BLaER1 (cell line): ENCODE results near the gene VARS2.

ENCODE experiments used
- H3K27ac ChIP-seq: shearing (Covaris generic); formaldehyde crosslinking; 2 replicates; pipeline ENCODE4 v1.8.1; 2022
- H3K27me3 ChIP-seq: shearing (Covaris generic); formaldehyde crosslinking; 2 replicates; pipeline ENCODE4 v1.8.1; 2022
- H3K36me3 ChIP-seq: shearing (Covaris generic); formaldehyde crosslinking; 2 replicates; pipeline ENCODE4 v1.8.1; 2022
- H3K4me1 ChIP-seq: shearing (Covaris generic); formaldehyde crosslinking; 2 replicates; pipeline ENCODE4 v1.8.1; 2022
- H3K4me2 ChIP-seq: shearing (Covaris generic); formaldehyde crosslinking; 2 replicates; pipeline ENCODE4 v1.8.1; 2022
- H3K4me3 ChIP-seq: shearing (Covaris generic); formaldehyde crosslinking; 2 replicates; pipeline ENCODE4 v1.8.1; 2022
- H3K9ac ChIP-seq: shearing (Covaris generic); formaldehyde crosslinking; 2 replicates; pipeline ENCODE4 v1.8.1; 2022
- H3K9me3 ChIP-seq: shearing (Covaris generic); formaldehyde crosslinking; 2 replicates; pipeline ENCODE4 v1.8.1; 2022
- H4K20me1 ChIP-seq: shearing (Covaris generic); formaldehyde crosslinking; 2 replicates; pipeline ENCODE4 v1.8.1; 2022
- Cebpa-rat ChIP-seq: shearing (Covaris generic); IDR thresholded peaks from 2 replicates; pipeline ENCODE4 v1.8.1; 2022

The VARS2 gene

GRCh38 chr6:30884521-30885480 lies 29.2 kb upstream of the VARS2 start:
- Histone ChIP-seq H3K36me3 (peaks cover 14% of the 10 kb centered on the region), H4K20me1 (peaks cover 47% of the 10 kb centered on the region), H3K9ac (peak overlapping the region; percentile 81), H3K27ac (peak overlapping the region; percentile 85), H3K4me2 (peak overlapping the region; percentile 96), H3K9me3 (no peaks in the 10 kb centered on the region), H3K4me3 (peak overlapping the region; percentile 73), H3K27me3 (no peaks in the 10 kb centered on the region), H3K4me1 (peaks cover 90% of the 10 kb centered on the region)
- TF ChIP-seq Cebpa-rat, result no peak

GRCh38 chr6:30885481-30885998 lies 28.5 kb upstream of the VARS2 start:
- H3K4me2 ChIP-seq, result peak overlapping the region; percentile 96

GRCh38 chr6:30885999-30886896 lies 27.8 kb upstream of the VARS2 start:
- Histone ChIP-seq H3K4me2 (peak overlapping the region; percentile 96), H3K4me3 (peak overlapping the region; percentile 73), H3K27me3 (no peaks in the 10 kb centered on the region)

More at GRCh38 chr6:30885481-30885998, 28.5 kb upstream of the VARS2 start:
- Histone ChIP-seq H3K27ac (peak overlapping the region; percentile 54), H3K36me3 (peaks cover 21% of the 10 kb centered on the region), H4K20me1 (peaks cover 47% of the 10 kb centered on the region), H3K27me3 (no peaks in the 10 kb centered on the region), H3K9ac (peak overlapping the region; percentile 81), H3K9me3 (no peaks in the 10 kb centered on the region), H3K4me3 (peak overlapping the region; percentile 73), H3K4me1 (peaks cover 90% of the 10 kb centered on the region)
- no peak for TF ChIP-seq Cebpa-rat

DNA sequence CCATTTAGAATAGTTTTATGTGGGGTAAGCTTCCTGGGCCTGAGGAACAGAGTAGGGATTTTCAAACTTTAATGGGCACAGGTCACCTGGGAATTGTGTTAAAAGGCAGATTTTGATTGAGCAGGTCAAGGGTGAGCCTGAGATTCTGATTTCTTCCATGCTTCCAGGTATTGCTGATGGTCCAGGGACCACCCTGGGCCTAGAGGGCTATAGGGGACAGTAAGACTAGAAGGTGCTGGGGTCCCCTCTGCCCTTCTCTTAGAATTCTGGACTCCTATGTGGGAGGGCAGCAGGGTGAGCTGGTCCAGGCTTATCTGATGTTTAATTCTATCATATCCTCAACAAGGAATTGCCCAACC lies 27.2 kb upstream of the VARS2 start:
- Histone ChIP-seq H3K27ac (no peak overlapping the region), H3K9me3 (no peaks in the 10 kb centered on the region), H3K4me1 (peaks cover 78% of the 10 kb centered on the region), H4K20me1 (peaks cover 47% of the 10 kb centered on the region), H3K4me3 (peak overlapping the region; percentile 73; the same call in 1 of the 2 replicates), H3K4me2 (peak overlapping the region; percentile 96), H3K36me3 (peaks cover 35% of the 10 kb centered on the region), H3K27me3 (no peaks in the 10 kb centered on the region), H3K9ac (peak overlapping the region; percentile 81; the same call in 1 of the 2 replicates)
- TF ChIP-seq Cebpa-rat, result no peak

More at GRCh38 chr6:30885999-30886896, 27.8 kb upstream of the VARS2 start:
- peaks cover 28% of the 10 kb centered on the region for H3K36me3 ChIP-seq
- H3K4me1 ChIP-seq, result peaks cover 84% of the 10 kb centered on the region
- H3K27ac ChIP-seq, result peak overlapping the region; percentile 54
- H4K20me1 ChIP-seq, result peaks cover 47% of the 10 kb centered on the region
- TF ChIP-seq Cebpa-rat, result no peak
- peak overlapping the region; percentile 81 for H3K9ac ChIP-seq
- H3K9me3 ChIP-seq, result no peaks in the 10 kb centered on the region

DNA sequence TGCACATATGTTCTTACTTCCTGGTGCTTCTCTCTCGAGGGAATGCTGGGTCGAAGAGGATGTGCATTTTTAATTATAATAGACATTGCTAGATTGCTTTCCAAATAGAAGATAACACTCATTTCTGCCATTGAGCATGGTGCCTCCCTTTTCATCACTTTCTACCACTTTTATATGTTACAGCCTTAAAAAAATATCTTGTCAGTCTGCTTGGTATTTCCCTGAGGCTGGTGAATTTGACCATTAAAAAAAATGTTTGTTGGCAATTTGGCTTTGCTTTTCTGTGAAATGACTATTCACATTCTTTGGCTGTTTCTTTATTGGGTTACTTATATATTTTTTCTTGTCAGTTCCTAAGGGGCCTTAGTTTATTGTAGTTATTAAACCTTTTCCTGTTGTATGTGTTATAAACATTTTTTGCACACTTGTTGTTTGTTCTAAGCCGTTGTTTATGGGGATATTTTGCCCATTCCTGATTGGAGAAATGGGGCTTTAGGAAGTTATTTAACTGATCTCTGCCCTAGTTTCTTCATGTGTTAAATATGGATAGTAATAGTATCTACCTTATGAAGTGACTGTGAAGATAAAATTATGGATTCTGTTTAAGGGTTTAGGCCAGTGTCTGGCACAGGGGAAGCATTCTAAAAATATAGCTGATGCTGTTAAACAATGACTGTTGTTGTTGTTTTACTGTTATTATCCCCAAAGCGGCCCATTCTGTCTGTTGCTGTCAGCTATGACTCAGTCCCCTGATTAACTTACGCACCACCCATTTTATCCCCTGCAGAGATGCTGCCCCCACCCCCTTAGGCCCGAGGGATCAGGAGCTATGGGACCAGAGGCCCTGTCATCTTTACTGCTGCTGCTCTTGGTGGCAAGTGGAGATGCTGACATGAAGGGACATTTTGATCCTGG lies 25.9 kb upstream of the VARS2 start:
- Histone ChIP-seq H3K27me3 (no peaks in the 10 kb centered on the region), H3K9me3 (no peaks in the 10 kb centered on the region), H3K27ac (no peak overlapping the region), H4K20me1 (peaks cover 47% of the 10 kb centered on the region), H3K36me3 (peaks cover 48% of the 10 kb centered on the region), H3K4me2 (peak overlapping the region; percentile 61), H3K4me3 (no peak overlapping the region), H3K9ac (no peak overlapping the region), H3K4me1 (peaks cover 65% of the 10 kb centered on the region)
- TF ChIP-seq Cebpa-rat, result no peak

GRCh38 chr6:30888816-30889495 lies 25.1 kb upstream of the VARS2 start:
- H3K36me3 ChIP-seq, result peaks cover 56% of the 10 kb centered on the region
- no peak overlapping the region for H3K4me3 ChIP-seq
- no peak for TF ChIP-seq Cebpa-rat
- peaks cover 47% of the 10 kb centered on the region for H4K20me1 ChIP-seq
- H3K27me3 ChIP-seq, result no peaks in the 10 kb centered on the region
- H3K4me2 ChIP-seq, result peak overlapping the region; percentile 61; the same call in 1 of the 2 replicates
- H3K27ac ChIP-seq, result no peak overlapping the region
- no peaks in the 10 kb centered on the region for H3K9me3 ChIP-seq
- no peak overlapping the region for H3K9ac ChIP-seq
- H3K4me1 ChIP-seq, result peaks cover 58% of the 10 kb centered on the region

- H4K20me1 ChIP-seq, result peaks cover 47% of the 10 kb centered on the region
- H3K4me1 ChIP-seq, result peaks cover 59% of the 10 kb centered on the region
- TF ChIP-seq Cebpa-rat, result no peak
- H3K4me3 ChIP-seq, result no peak overlapping the region
- H3K27ac ChIP-seq, result no peak overlapping the region
- H3K36me3 ChIP-seq, result peaks cover 61% of the 10 kb centered on the region
- H3K9ac ChIP-seq, result no peak overlapping the region
- no peaks in the 10 kb centered on the region for H3K27me3 ChIP-seq
- no peak overlapping the region for H3K4me2 ChIP-seq
- no peaks in the 10 kb centered on the region for H3K9me3 ChIP-seq
Measured at GRCh38 chr6:30889496-30889885, 24.5 kb upstream of the VARS2 start.

DNA sequence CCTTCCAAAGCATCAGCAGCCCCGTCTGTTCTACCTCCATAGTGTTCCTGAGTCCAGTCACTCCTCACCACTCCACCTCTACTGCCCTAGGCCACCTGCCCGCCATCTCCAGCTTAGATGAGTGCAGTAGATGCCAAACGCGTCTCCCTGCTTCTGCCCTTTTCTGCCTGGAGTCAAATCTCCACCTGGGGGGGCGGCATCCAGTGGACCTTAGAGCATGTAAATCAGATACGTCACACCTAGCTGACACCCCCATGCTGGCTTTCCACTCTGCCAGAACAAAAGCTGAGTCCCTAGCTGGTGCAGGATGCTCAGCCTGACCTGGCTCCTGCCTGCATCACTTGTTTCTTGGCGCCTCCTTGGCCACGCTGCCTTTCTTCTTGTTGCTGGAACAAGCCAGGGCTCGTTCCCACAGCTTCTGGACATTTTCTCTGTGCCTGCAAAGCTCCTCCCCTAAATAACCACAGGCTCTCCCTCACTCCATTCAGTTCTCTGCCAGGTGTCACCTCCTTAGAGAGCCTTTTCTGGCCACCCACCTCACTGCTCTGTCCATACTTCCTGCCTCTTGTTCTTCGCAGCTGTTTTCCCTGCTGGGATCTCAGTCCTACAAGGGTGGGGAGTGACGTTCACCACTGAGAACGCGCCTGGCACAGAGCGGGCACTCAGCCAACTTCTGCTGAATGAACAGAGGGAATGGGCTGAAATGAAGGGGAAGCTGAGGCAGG lies 24.0 kb upstream of the VARS2 start:
- Histone ChIP-seq H4K20me1 (peaks cover 43% of the 10 kb centered on the region), H3K27ac (no peak overlapping the region), H3K9me3 (no peaks in the 10 kb centered on the region), H3K4me1 (peaks cover 61% of the 10 kb centered on the region), H3K27me3 (no peaks in the 10 kb centered on the region), H3K9ac (no peak overlapping the region), H3K4me2 (peak overlapping the region; percentile 18; the same call in 1 of the 2 replicates), H3K4me3 (no peak overlapping the region), H3K36me3 (peaks cover 67% of the 10 kb centered on the region)
- no peak for TF ChIP-seq Cebpa-rat
